Astrocyte (in vitro differentiated cells and primary cell): Measurements from ENCODE around the gene SCARF2. TPM values are rescaled to one million over a fixed set of nuclear protein-coding genes. Genes with fewer than 3 reads are reported as not detected.

Source experiments
- DNase-seq: peaks from one replicate; pipeline ENCODE4 v3.0.0-alpha.2; 2010; ENCODE audit warnings: low read depth
- FAIRE-seq: peaks from 2 replicates; lab custom pipeline; 2011; peaks lifted over from hg19 to GRCh38; lab: Jason Lieb, UNC
- H2AFZ ChIP-seq: 2 replicates; pipeline ENCODE4 v1.6.0; 2012; ENCODE audit warnings: low read depth, low read length, inconsistent platforms
- H3K27ac ChIP-seq: 2 replicates; pipeline ENCODE4 v1.5.1; 2011; ENCODE audit warnings: low read depth, low read length, inconsistent platforms
- H3K27me3 ChIP-seq: 2 replicates; pipeline ENCODE4 v1.6.0; 2011; ENCODE audit warnings: low read length, inconsistent platforms; ENCODE audit not compliant: insufficient read depth
- H3K36me3 ChIP-seq: 2 replicates; pipeline ENCODE4 v1.5.1; 2011; ENCODE audit warnings: low read length, inconsistent platforms; ENCODE audit not compliant: insufficient read depth
- H3K4me1 ChIP-seq: 2 replicates; pipeline ENCODE4 v1.5.1; 2011; ENCODE audit warnings: low read length, inconsistent platforms; ENCODE audit not compliant: insufficient read depth
- H3K4me2 ChIP-seq: 2 replicates; pipeline ENCODE4 v1.6.0; 2012; ENCODE audit warnings: low read length, inconsistent platforms
- H3K4me3 ChIP-seq: 2 replicates; pipeline ENCODE4 v1.5.1; 2011; ENCODE audit warnings: low read depth, mild to moderate bottlenecking, low read length, inconsistent platforms; ENCODE audit not compliant: insufficient read depth
- H3K79me2 ChIP-seq: 2 replicates; pipeline ENCODE4 v1.6.0; 2012; ENCODE audit warnings: mild to moderate bottlenecking, low read length, inconsistent platforms; ENCODE audit not compliant: insufficient read depth
- H3K9ac ChIP-seq: 2 replicates; pipeline ENCODE4 v1.6.0; 2012; ENCODE audit warnings: mild to moderate bottlenecking, low read length, inconsistent platforms
- H3K9me3 ChIP-seq: 2 replicates; pipeline ENCODE4 v1.5.1; 2012; ENCODE audit warnings: low read depth, mild to moderate bottlenecking, low read length, inconsistent platforms; ENCODE audit not compliant: insufficient read depth
- H4K20me1 ChIP-seq: 2 replicates; pipeline ENCODE4 v1.6.0; 2012; ENCODE audit warnings: low read length, inconsistent platforms; ENCODE audit not compliant: insufficient read depth
- H3K27ac Mint-ChIP-seq: one replicate; pipeline ENCODE4 v1.8.0; 2021; ENCODE audit warnings: mild to moderate bottlenecking, mixed read lengths; ENCODE audit not compliant: unreplicated experiment
- H3K27me3 Mint-ChIP-seq: one replicate; pipeline ENCODE4 v1.8.0; 2021; ENCODE audit warnings: low read depth, mixed read lengths; ENCODE audit not compliant: unreplicated experiment
- H3K36me3 Mint-ChIP-seq: one replicate; pipeline ENCODE4 v1.8.0; 2021; ENCODE audit warnings: low read depth, mixed read lengths; ENCODE audit not compliant: unreplicated experiment
- H3K4me1 Mint-ChIP-seq: one replicate; pipeline ENCODE4 v1.8.0; 2021; ENCODE audit warnings: low read depth, mixed read lengths; ENCODE audit not compliant: unreplicated experiment
- H3K4me3 Mint-ChIP-seq: one replicate; pipeline ENCODE4 v1.8.0; 2021; ENCODE audit warnings: mild to moderate bottlenecking, moderate library complexity, mixed read lengths; ENCODE audit not compliant: unreplicated experiment
- H3K9me3 Mint-ChIP-seq: one replicate; pipeline ENCODE4 v1.8.0; 2021; ENCODE audit warnings: mild to moderate bottlenecking, mixed read lengths; ENCODE audit not compliant: unreplicated experiment
- EZH2 ChIP-seq: IDR thresholded peaks from 2 replicates; pipeline ENCODE4 v1.6.1; 2012; ENCODE audit warnings: mild to moderate bottlenecking, low read length, inconsistent platforms; ENCODE audit not compliant: insufficient read depth
- total RNA-seq: library from RNA; stranded (reverse); gene quantifications from 2 replicates; pipeline ENCODE4 v1.2.1, GENCODE V29; 2021
- TF ChIP-seq, protein P1 (sequence below): IDR thresholded peaks from 2 replicates; pipeline ENCODE4 v1.5.1; 2011; ENCODE audit warnings: low read depth, mild to moderate bottlenecking, inconsistent platforms, low read length, moderate library complexity; ENCODE audit not compliant: insufficient read depth

Gene SCARF2
- total RNA-seq, 1 donor from 2014 or later, result 17.3 TPM

DNA sequence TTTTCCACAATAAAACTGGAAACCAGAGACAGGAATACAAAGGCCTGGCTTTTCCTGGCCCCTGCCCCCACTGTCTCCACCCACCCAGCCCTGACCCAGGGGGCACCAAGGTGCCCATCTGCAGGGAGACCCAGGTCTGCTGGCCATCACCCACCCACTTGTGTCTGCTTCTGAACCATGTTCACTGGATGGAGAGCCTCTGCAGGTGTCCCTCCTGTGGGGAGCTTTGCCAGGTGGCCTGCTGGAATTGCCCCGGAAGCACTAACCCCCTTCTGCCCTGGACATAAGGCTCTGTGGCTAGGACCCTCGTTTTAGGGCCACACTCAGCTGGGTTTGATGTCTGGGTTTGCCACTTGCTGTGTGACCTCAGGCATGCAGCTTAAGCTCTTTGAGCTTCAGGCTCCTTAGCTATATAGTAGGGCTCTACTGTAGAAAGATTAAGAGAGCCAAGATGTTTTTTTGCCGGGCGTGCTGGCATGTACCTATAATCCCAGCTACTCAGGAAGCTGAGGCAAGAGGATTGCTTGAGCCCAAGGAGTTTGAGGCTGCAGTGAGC lies 3.9 kb downstream of the SCARF2 start:
- H3K4me1 Mint-ChIP-seq, result peaks cover 9% of the 10 kb centered on the region
- H3K27me3 Mint-ChIP-seq, result peaks cover 38% of the 10 kb centered on the region
- Histone ChIP-seq H3K4me3 (no peak overlapping the region), H3K27ac (no peak overlapping the region), H2AFZ (no peak overlapping the region), H3K36me3 (no peaks in the 10 kb centered on the region), H3K4me1 (peaks cover 24% of the 10 kb centered on the region), H3K9ac (no peak overlapping the region), H3K4me2 (no peak overlapping the region), H3K9me3 (no peaks in the 10 kb centered on the region), H3K79me2 (peaks cover 68% of the 10 kb centered on the region), H4K20me1 (peaks cover 84% of the 10 kb centered on the region), H3K27me3 (no peaks in the 10 kb centered on the region)
- H3K27ac Mint-ChIP-seq, result no peak overlapping the region
- DNase-seq, result no peak
- H3K4me3 Mint-ChIP-seq, result no peak overlapping the region
- TF ChIP-seq, protein P1, sequence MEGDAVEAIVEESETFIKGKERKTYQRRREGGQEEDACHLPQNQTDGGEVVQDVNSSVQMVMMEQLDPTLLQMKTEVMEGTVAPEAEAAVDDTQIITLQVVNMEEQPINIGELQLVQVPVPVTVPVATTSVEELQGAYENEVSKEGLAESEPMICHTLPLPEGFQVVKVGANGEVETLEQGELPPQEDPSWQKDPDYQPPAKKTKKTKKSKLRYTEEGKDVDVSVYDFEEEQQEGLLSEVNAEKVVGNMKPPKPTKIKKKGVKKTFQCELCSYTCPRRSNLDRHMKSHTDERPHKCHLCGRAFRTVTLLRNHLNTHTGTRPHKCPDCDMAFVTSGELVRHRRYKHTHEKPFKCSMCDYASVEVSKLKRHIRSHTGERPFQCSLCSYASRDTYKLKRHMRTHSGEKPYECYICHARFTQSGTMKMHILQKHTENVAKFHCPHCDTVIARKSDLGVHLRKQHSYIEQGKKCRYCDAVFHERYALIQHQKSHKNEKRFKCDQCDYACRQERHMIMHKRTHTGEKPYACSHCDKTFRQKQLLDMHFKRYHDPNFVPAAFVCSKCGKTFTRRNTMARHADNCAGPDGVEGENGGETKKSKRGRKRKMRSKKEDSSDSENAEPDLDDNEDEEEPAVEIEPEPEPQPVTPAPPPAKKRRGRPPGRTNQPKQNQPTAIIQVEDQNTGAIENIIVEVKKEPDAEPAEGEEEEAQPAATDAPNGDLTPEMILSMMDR, result no peak
- no peak for TF ChIP-seq EZH2
- H3K9me3 Mint-ChIP-seq, result peaks cover 4% of the 10 kb centered on the region
- FAIRE-seq, result no peak
- H3K36me3 Mint-ChIP-seq, result peaks cover 18% of the 10 kb centered on the region

- H2AFZ ChIP-seq, result no peak overlapping the region
- H3K9ac ChIP-seq, result no peak overlapping the region
- H3K9me3 ChIP-seq, result no peaks in the 10 kb centered on the region
- H3K4me2 ChIP-seq, result no peak overlapping the region
- peaks cover 38% of the 10 kb centered on the region for H3K27me3 Mint-ChIP-seq
- FAIRE-seq, result no peak
- peaks cover 6% of the 10 kb centered on the region for H3K4me1 Mint-ChIP-seq
- TF ChIP-seq, protein P1, result no peak
- no peak for TF ChIP-seq EZH2
- H3K27me3 ChIP-seq, result no peaks in the 10 kb centered on the region
- no peak overlapping the region for H3K27ac Mint-ChIP-seq
- H3K36me3 ChIP-seq, result no peaks in the 10 kb centered on the region
- peaks cover 68% of the 10 kb centered on the region for H3K79me2 ChIP-seq
- H3K4me1 ChIP-seq, result peaks cover 21% of the 10 kb centered on the region
- H3K4me3 Mint-ChIP-seq, result peak overlapping the region; percentile 37
- peaks cover 4% of the 10 kb centered on the region for H3K9me3 Mint-ChIP-seq
- H3K4me3 ChIP-seq, result no peak overlapping the region
- no peak for DNase-seq
- H3K27ac ChIP-seq, result no peak overlapping the region
- H3K36me3 Mint-ChIP-seq, result peaks cover 20% of the 10 kb centered on the region
- peaks cover 87% of the 10 kb centered on the region for H4K20me1 ChIP-seq
These were observed 4.4 kb downstream of the SCARF2 start for GRCh38 chr22:20433191-20433590.

GRCh38 chr22:20432244-20432686 lies 5.4 kb downstream of the SCARF2 start:
- Histone ChIP-seq H3K4me1 (peaks cover 20% of the 10 kb centered on the region), H3K27me3 (no peaks in the 10 kb centered on the region), H3K4me2 (no peak overlapping the region), H3K79me2 (peaks cover 67% of the 10 kb centered on the region), H3K36me3 (peaks cover 4% of the 10 kb centered on the region), H3K9me3 (no peaks in the 10 kb centered on the region), H3K4me3 (no peak overlapping the region), H3K27ac (no peak overlapping the region), H4K20me1 (peaks cover 96% of the 10 kb centered on the region), H3K9ac (no peak overlapping the region), H2AFZ (no peak overlapping the region)
- FAIRE-seq (no peak), DNase-seq (no peak)
- Mint-ChIP-seq H3K36me3 (peaks cover 23% of the 10 kb centered on the region), H3K4me1 (peaks cover 5% of the 10 kb centered on the region), H3K27me3 (peaks cover 43% of the 10 kb centered on the region), H3K4me3 (no peak overlapping the region), H3K9me3 (peaks cover 4% of the 10 kb centered on the region), H3K27ac (no peak overlapping the region)
- TF ChIP-seq EZH2, result no peak
- TF ChIP-seq, protein P1, result no peak
